Measurements from ENCODE around the gene GLB1L2. TPM values are rescaled to one million over a fixed set of nuclear protein-coding genes. Genes with fewer than 3 reads are reported as not detected.
"Not testable (repeated sequence)": the region's sequence is repeated elsewhere in the genome, so short reads cannot be mapped to it uniquely, and the experiment has no call there.

GLB1L2 gene
- total and polyA plus RNA-seq, 7 experiments from 2014 or later = 0.26 to 2.4 (median 1.4) TPM

GRCh38 chr11:134339756-134340155, 8.0 kb downstream of the GLB1L2 start:
- Histone ChIP-seq H3K27me3 (ENCODE audit: control insufficient read depth in 2 of 2, insufficient read depth in 2 of 2, low read length in 2 of 2) (no peaks in the 10 kb centered on the region), H3K27ac (ENCODE audit: low read depth, low read length) (no peak overlapping the region), H3K4me3 (ENCODE audit: low read length) (no peak overlapping the region), H3K36me3 (ENCODE audit: control insufficient read depth in 2 of 3, insufficient read depth in 3 of 3, low read length in 3 of 3) (no peaks in the 10 kb centered on the region), H3K4me1 (ENCODE audit: control insufficient read depth in 2 of 2, insufficient read depth in 2 of 2, low read length in 2 of 2) (no peaks in the 10 kb centered on the region), H3K9me3 (ENCODE audit: control insufficient read depth in 2 of 3, low read length in 3 of 3) (no peaks in the 10 kb centered on the region)
- Mint-ChIP-seq H3K27me3 (peaks cover 0 to 10% (median 0%) of the 10 kb centered on the region in 5 donors), H3K9me3 (no peaks in the 10 kb centered on the region), H3K27ac (no peak overlapping the region), H3K4me1 (no peaks in the 10 kb centered on the region), H3K36me3 (no peaks in the 10 kb centered on the region), H3K4me3 (no peak overlapping the region)
- CTCF ChIA-PET = interaction anchor here (0.9 kb wide), 1 partner anchor 35 kb away, joined by 3 read pairs; no protein-coding TSS in a partner anchor
- POLR2A ChIA-PET = no interaction called here
- ATAC-seq = no peak
- intact Hi-C loops (cut with micrococcal nuclease) = no loop called here
- DNase-seq = no peak

GRCh38 chr11:134340354-134340964, 8.7 kb downstream of the GLB1L2 start:
- Mint-ChIP-seq H3K36me3 (no peaks in the 10 kb centered on the region), H3K9me3 (no peaks in the 10 kb centered on the region), H3K27ac (no peak overlapping the region), H3K4me3 (no peak overlapping the region), H3K27me3 (peaks cover 0 to 4% (median 0%) of the 10 kb centered on the region in 5 donors), H3K4me1 (no peaks in the 10 kb centered on the region)
- no peaks in the 10 kb centered on the region for H3K9me3 ChIP-seq (ENCODE audit: control insufficient read depth in 2 of 3, low read length in 3 of 3)
- no peaks in the 10 kb centered on the region for H3K36me3 ChIP-seq (ENCODE audit: control insufficient read depth in 2 of 3, insufficient read depth in 3 of 3, low read length in 3 of 3)
- no peaks in the 10 kb centered on the region for H3K27me3 ChIP-seq (ENCODE audit: control insufficient read depth in 2 of 2, insufficient read depth in 2 of 2, low read length in 2 of 2)
- DNase-seq (no peak), ATAC-seq (no peak)
- no peaks in the 10 kb centered on the region for H3K4me1 ChIP-seq (ENCODE audit: control insufficient read depth in 2 of 2, insufficient read depth in 2 of 2, low read length in 2 of 2)
- no peak overlapping the region for H3K27ac ChIP-seq (ENCODE audit: low read depth, low read length)
- intact Hi-C loops (cut with micrococcal nuclease) = no loop called here
- ChIA-PET POLR2A (no interaction called here), CTCF (no interaction called here)
- H3K4me3 ChIP-seq (ENCODE audit: low read length) = no peak overlapping the region

GRCh38 chr11:134341805-134342571, 10.2 kb downstream of the GLB1L2 start:
- POLR2A ChIA-PET = no interaction called here

GRCh38 chr11:134342572-134343340, 11.0 kb downstream of the GLB1L2 start:
- ChIA-PET CTCF (no interaction called here), POLR2A (no interaction called here)
- H3K4me1 Mint-ChIP-seq = peaks cover 0 to 5% (median 0%) of the 10 kb centered on the region in 7 donors
- no peaks in the 10 kb centered on the region for H3K27me3 Mint-ChIP-seq
- peak in 1 of 9 donors; percentile 16 for DNase-seq
- no peak for ATAC-seq
- no peak overlapping the region for H3K4me3 Mint-ChIP-seq
- no peak overlapping the region for H3K27ac Mint-ChIP-seq
- H3K27me3 ChIP-seq (ENCODE audit: control insufficient read depth in 2 of 2, insufficient read depth in 2 of 2, low read length in 2 of 2) = no peaks in the 10 kb centered on the region
- intact Hi-C loops (cut with micrococcal nuclease) = no loop called here
- no peaks in the 10 kb centered on the region for H3K9me3 ChIP-seq (ENCODE audit: control insufficient read depth in 2 of 3, low read length in 3 of 3)
- H3K36me3 Mint-ChIP-seq = no peaks in the 10 kb centered on the region
- H3K36me3 ChIP-seq (ENCODE audit: control insufficient read depth in 2 of 3, insufficient read depth in 3 of 3, low read length in 3 of 3) = no peaks in the 10 kb centered on the region
- no peak overlapping the region for H3K27ac ChIP-seq (ENCODE audit: low read depth, low read length)
- H3K4me1 ChIP-seq (ENCODE audit: control insufficient read depth in 2 of 2, insufficient read depth in 2 of 2, low read length in 2 of 2) = no peaks in the 10 kb centered on the region
- H3K4me3 ChIP-seq (ENCODE audit: low read length) = no peak overlapping the region
- no peaks in the 10 kb centered on the region for H3K9me3 Mint-ChIP-seq

More at GRCh38 chr11:134341805-134342571, 10.2 kb downstream of the GLB1L2 start:
- Mint-ChIP-seq H3K36me3 (no peaks in the 10 kb centered on the region), H3K4me1 (no peaks in the 10 kb centered on the region), H3K9me3 (no peaks in the 10 kb centered on the region), H3K27me3 (no peaks in the 10 kb centered on the region), H3K4me3 (no peak overlapping the region), H3K27ac (no peak overlapping the region)
- CTCF ChIA-PET = no interaction called here
- H3K27ac ChIP-seq (ENCODE audit: low read depth, low read length) = no peak overlapping the region
- H3K36me3 ChIP-seq (ENCODE audit: control insufficient read depth in 2 of 3, insufficient read depth in 3 of 3, low read length in 3 of 3) = no peaks in the 10 kb centered on the region
- no peaks in the 10 kb centered on the region for H3K4me1 ChIP-seq (ENCODE audit: control insufficient read depth in 2 of 2, insufficient read depth in 2 of 2, low read length in 2 of 2)
- H3K4me3 ChIP-seq (ENCODE audit: low read length) = no peak overlapping the region
- peak in 1 of 9 donors; percentile 6 for DNase-seq
- H3K27me3 ChIP-seq (ENCODE audit: control insufficient read depth in 2 of 2, insufficient read depth in 2 of 2, low read length in 2 of 2) = no peaks in the 10 kb centered on the region
- intact Hi-C loops (cut with micrococcal nuclease) = no loop called here
- no peaks in the 10 kb centered on the region for H3K9me3 ChIP-seq (ENCODE audit: control insufficient read depth in 2 of 3, low read length in 3 of 3)
- no peak for ATAC-seq

GRCh38 chr11:134343646-134344045, 11.9 kb downstream of the GLB1L2 start:
- Histone ChIP-seq H3K9me3 (ENCODE audit: control insufficient read depth in 2 of 3, low read length in 3 of 3) (no peaks in the 10 kb centered on the region), H3K4me3 (ENCODE audit: low read length) (no peak overlapping the region), H3K27ac (ENCODE audit: low read depth, low read length) (no peak overlapping the region), H3K4me1 (ENCODE audit: control insufficient read depth in 2 of 2, insufficient read depth in 2 of 2, low read length in 2 of 2) (peaks cover 0 to under 1% of the 10 kb centered on the region in 2 donors), H3K27me3 (ENCODE audit: control insufficient read depth in 2 of 2, insufficient read depth in 2 of 2, low read length in 2 of 2) (no peaks in the 10 kb centered on the region), H3K36me3 (ENCODE audit: control insufficient read depth in 2 of 3, insufficient read depth in 3 of 3, low read length in 3 of 3) (no peaks in the 10 kb centered on the region)
- ATAC-seq (no peak), DNase-seq (peak in 1 of 9 donors; percentile 10)
- peaks cover 0 to 5% (median 0%) of the 10 kb centered on the region in 7 donors for H3K4me1 Mint-ChIP-seq
- H3K27ac Mint-ChIP-seq = no peak overlapping the region
- CTCF ChIA-PET = no interaction called here
- no peaks in the 10 kb centered on the region for H3K36me3 Mint-ChIP-seq
- no peaks in the 10 kb centered on the region for H3K9me3 Mint-ChIP-seq
- POLR2A ChIA-PET = no interaction called here
- no peak overlapping the region for H3K4me3 Mint-ChIP-seq
- H3K27me3 Mint-ChIP-seq = no peaks in the 10 kb centered on the region
- intact Hi-C loops (cut with micrococcal nuclease) = loop anchor here in 1 of 2 donors (1.0 kb wide), 1 partner anchor 63 kb away; no protein-coding TSS in a partner anchor

- H3K9me3 ChIP-seq (ENCODE audit: control insufficient read depth in 2 of 3, low read length in 3 of 3); H3K36me3 ChIP-seq (ENCODE audit: control insufficient read depth in 2 of 3, insufficient read depth in 3 of 3, low read length in 3 of 3); H3K4me3 Mint-ChIP-seq; H3K9me3 Mint-ChIP-seq; POLR2A ChIA-PET; ATAC-seq; H3K27me3 ChIP-seq (ENCODE audit: control insufficient read depth in 2 of 2, insufficient read depth in 2 of 2, low read length in 2 of 2); H3K27ac Mint-ChIP-seq; H3K4me1 ChIP-seq (ENCODE audit: control insufficient read depth in 2 of 2, insufficient read depth in 2 of 2, low read length in 2 of 2); H3K27me3 Mint-ChIP-seq; CTCF ChIA-PET; H3K27ac ChIP-seq (ENCODE audit: low read depth, low read length); H3K36me3 Mint-ChIP-seq; H3K4me3 ChIP-seq (ENCODE audit: low read length): not testable (repeated sequence)
- DNase-seq = peak in 1 of 9 donors; percentile 20
- H3K4me1 Mint-ChIP-seq = peaks cover 0 to 13% (median 4%) of the 10 kb centered on the region in 7 donors
- intact Hi-C loops (cut with micrococcal nuclease) = loop anchor here in 1 of 2 donors (1.0 kb wide), 1 partner anchor 64 kb away; no protein-coding TSS in a partner anchor
These were observed 12.9 kb downstream of the GLB1L2 start for GRCh38 chr11:134344497-134345236.

Data from naive thymus-derived CD4-positive, alpha-beta T cell (primary cell).